GM12892 (cell line): Measurements from ENCODE around the gene C1QTNF12.

Experiments
- POLR2A ChIP-seq: IDR thresholded peaks from 2 replicates; pipeline ENCODE4 v1.6.1; 2011; ENCODE audit warnings: low read depth, low read length, control low read depth
- POLR2AphosphoS5 ChIP-seq: IDR thresholded peaks from 2 replicates; pipeline ENCODE4 v1.6.1; 2011; ENCODE audit warnings: low read depth, low read length, control low read depth
- TAF1 ChIP-seq: IDR thresholded peaks from 2 replicates; pipeline ENCODE4 v1.6.1; 2011; ENCODE audit warnings: low read depth, mild to moderate bottlenecking, control low read depth, low read length, borderline replicate concordance

DNA sequence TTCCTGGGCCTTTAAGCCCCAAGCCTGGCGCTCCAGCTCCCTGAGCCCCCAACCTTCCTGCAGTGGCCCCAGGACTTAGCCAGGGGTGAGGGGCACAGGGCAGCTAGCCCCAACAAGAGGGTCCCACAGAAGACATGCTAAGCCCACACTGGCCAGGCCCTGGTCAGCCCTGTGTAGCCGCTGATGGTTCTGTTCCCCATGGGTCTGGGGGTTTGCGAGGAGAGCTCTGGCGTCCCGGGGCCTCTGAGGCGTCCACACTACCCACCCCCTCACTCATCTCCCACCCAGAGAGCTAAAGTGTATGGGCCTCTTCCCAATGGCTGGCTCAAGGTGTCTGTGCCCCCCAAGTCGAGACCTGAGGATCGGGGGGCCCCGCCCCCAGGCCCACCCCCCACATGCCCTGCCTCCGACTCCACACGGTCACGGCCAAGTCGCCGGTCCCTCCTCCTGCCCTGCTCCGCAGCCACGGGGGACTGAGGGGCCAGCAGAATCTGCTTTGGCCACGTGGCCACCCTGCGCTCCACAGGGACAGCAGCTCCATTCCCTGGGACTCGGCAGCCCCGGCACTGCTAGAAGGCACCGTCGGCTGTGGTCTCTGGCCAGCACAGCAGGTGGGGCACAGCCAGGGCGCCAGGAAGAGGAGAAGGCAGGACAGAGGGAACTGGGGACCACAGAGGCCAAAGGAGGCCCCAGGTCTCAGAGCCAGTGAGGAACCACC is 47.9 kb downstream of the C1QTNF12 start:
- no peak for TF ChIP-seq POLR2A
- no peak for TF ChIP-seq POLR2AphosphoS5
- no peak for TF ChIP-seq TAF1
